Neural progenitor cell (in vitro differentiated cells): ENCODE measurements around the gene ATP5MC3.

Experiments
- CTCF ChIP-seq: fragments of 200-600 bp; sonication (generic); IDR thresholded peaks from 2 replicates; pipeline ENCODE4 v1.5.1; 2017; ENCODE audit warnings: antibody characterized with exemption, mild to moderate bottlenecking
- EZH2 ChIP-seq: fragments of 200-600 bp; sonication (generic); IDR thresholded peaks from 2 replicates; pipeline ENCODE4 v1.6.1; 2017; ENCODE audit warnings: antibody characterized with exemption, mild to moderate bottlenecking, moderate library complexity
- EZH2phosphoT487 ChIP-seq: fragments of 200-600 bp; sonication (generic); IDR thresholded peaks from 2 replicates; pipeline ENCODE4 v1.6.1; 2017; ENCODE audit warnings: antibody characterized with exemption

- TF ChIP-seq CTCF (no peak), EZH2phosphoT487 (no peak), EZH2 (no peak)
Observed at GRCh38 chr2:175152242-175152641, 29.3 kb downstream of the ATP5MC3 start.
